Measurements from ENCODE around the gene TMC7.
"Not testable (repeated sequence)": the region's sequence is repeated elsewhere in the genome, so short reads cannot be mapped to it uniquely, and the experiment has no call there.

The TMC7 gene

DNA sequence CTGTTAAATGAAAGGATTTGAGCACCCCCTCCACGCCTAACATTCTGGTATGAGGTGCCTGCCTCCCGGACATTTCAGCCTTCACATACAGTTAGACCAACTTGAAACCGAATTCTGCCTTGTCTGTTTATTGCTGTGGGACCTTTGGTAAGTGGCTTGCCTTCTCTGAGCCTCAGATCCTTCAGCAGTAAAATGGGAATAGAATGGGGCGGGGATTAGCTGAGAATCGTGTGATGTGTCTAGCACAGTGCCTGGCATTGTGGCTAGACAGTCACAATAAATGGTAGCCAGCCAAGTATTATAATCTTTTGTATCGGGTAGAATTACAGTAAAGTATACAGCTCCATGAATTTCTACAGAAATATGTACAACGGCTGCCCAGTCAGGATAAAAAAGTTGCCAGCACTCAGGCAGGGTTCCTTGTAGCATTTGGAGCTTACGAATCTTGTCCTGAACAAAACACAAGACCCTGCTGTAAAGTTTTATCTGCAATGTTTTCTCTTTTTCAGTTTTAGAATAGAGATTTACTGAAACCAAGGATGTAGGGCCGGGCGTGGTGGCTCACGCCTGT is 786 bp downstream of the TMC7 start:
- no peak for DNase-seq

DNA sequence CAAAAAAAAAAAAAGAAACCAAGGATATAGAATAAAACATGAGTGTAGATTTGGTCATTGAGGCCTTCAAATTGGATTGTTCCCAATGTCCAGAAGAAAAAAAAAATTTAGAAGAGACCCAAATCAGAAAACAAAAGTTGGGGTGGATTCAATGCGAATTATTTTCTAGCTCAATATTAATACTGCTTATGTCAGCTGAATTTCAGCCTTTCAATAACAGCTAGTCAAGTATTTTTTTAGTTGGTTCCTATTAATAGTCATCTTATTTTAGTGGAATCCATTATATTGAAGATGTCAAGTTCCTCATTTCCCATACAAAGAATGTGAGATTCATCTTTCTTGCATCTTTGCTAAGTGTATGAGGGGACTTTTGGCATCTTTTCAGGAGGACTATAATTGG is 1.5 kb downstream of the TMC7 start:
- DNase-seq = not testable (repeated sequence)

- not testable (repeated sequence) for DNase-seq
These were observed 8.0 kb downstream of the TMC7 start for GRCh38 chr16:18991731-18992130.

GRCh38 chr16:18993531-18993930 is 9.8 kb downstream of the TMC7 start:
- DNase-seq = not testable (repeated sequence)

- not testable (repeated sequence) for DNase-seq
These were observed 10.4 kb downstream of the TMC7 start for GRCh38 chr16:18994181-18994580.

DNA sequence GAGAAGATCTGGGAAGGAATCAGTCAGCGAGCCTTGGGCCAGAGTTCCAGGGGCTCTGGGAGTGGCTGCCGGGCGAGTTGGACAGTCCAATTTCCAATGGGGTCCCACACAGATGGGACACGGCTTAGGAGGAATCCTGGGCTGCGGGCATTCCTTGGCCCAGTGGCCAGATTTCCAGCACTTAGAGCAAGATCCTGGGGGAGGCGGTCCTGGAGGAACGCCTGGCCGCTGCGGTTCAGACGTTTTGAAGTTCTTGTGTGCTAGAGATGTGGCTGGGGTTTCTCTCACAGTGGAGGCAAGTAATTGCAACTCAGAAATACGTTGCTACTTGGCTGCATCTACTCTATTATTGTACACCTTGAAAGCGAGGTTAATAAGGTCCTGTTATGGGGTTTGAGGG is 11.7 kb downstream of the TMC7 start:
- DNase-seq = not testable (repeated sequence)

GRCh38 chr16:18996536-18996935 is 12.8 kb downstream of the TMC7 start:
- DNase-seq = not testable (repeated sequence)

- DNase-seq = not testable (repeated sequence)
These were observed 13.3 kb downstream of the TMC7 start for GRCh38 chr16:18997001-18997400.

DNA sequence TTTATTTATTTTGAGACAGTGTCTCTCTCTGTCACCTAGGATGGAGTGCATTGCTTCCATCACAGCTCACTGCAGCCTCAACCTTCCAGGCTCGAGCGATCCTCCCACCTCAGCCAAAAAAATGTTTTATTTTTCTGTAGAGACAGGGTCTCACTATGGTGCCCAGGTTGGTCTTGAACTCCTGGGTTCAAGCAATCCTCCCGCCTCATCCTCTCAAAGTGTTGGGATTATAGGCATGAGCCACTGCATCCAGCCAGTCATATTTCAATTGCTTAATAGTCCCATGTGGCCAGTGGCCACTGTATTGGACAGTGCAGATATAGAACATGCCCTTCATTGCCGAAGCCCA is 15.3 kb downstream of the TMC7 start:
- DNase-seq = no peak

- DNase-seq = no peak
These were observed 18.1 kb downstream of the TMC7 start for GRCh38 chr16:19001788-19002187.

DNA sequence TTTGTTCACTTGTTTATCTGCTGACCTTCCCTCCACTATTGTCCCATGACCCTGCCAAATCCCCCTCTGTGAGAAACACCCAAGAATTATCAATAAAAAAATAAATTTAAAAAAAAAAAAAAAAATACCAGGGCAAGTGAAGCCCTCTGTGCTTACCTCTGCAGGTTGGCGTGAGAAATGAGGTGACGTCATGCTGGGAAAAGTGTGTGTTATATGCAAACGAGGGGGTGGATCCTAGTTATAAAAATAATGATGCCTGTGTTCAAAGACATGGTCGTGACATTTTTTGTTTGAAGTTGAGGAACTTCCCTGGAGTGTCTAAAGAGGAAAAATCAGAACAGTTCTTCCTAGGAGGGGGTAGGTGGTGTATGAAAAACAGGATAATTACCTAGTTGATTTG is 20.2 kb downstream of the TMC7 start:
- DNase-seq = no peak

DNA sequence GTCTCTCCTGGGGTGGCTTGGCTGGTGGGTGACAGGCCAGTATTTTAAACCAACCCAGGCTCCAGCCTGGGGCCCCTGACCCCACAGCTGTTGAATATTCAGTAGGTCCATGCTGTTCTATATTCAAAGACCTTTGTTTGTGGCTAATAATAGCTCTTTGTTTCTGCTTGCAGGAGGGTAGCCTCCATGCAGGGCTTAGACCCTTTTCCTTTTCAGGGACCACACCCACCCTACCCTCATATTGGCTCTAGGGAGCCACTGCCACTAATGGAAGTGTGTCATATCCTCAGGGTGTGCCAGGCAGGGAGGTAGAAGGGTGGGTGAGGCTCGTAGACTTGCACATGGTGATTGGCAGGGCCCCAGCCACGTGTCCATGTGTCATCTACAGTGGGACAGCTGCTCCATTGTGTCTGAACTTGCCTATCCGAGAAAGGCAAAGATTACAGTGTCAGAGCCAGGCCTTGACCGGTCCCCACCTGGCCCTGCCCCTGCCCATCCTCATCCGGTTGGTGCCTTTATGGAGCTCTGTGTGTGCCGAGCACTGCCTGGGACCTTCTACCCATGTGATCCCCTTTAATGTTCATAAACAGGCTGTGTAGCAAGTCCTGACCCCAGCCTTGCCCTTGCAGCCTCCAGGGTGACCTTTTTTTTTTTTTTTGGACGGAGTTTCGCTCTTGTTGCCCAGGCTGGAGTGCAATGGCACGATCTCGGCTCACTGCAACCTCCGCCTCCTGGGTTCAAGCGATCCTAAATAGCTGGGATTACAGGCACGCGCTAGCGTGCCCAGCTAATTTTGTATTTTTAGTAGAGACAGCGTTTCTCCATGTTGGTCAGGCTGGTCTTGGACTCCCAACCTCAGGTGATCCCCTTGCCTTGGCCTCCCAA is 22.1 kb downstream of the TMC7 start:
- no peak for DNase-seq

DNA sequence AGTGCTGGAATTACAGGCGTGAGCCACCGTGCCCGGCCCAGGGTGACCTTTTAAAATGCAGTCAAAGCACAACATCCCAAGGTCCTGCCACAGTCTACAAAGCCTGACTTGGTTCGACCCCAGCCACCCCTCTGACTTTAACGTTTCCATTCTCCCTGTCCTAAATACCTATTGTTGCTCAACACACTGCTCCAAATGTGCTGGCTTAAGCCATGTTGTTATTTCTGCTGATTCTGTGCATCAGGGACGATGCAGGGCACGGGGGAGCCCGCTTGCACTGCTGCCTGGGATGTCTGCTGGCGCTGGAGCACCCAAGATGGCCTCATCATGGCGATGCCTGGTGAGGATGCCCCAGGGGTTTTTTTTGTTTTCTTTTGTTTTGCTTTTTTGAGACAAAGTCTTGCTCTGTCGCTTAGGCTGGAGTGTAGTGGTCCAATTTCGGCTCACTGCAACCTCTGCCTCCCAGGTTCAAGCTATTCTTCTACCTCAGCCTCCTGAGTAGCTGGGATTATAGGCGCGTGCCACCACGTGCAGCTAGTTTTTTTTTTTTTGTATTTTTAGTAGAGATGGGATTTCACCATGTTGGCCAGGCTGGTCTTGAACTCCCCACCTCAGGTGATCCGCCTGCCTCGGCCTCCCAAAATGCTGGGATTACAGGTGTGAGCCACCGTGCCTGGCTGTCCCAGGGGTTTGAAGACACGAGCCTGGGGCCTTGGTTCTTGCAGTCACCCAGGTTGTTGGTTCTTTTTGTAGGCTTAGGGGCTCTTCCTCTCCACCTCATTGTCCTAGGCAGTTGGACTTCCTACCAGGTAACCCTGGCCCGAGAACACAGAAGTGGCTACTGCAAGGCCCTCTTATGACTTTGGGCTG is 22.9 kb downstream of the TMC7 start:
- DNase-seq = no peak

GRCh38 chr16:19008245-19009169 is 24.8 kb downstream of the TMC7 start:
- DNase-seq = no peak

- DNase-seq = no peak
These were observed 27.5 kb downstream of the TMC7 start for GRCh38 chr16:19011169-19011731.

DNA sequence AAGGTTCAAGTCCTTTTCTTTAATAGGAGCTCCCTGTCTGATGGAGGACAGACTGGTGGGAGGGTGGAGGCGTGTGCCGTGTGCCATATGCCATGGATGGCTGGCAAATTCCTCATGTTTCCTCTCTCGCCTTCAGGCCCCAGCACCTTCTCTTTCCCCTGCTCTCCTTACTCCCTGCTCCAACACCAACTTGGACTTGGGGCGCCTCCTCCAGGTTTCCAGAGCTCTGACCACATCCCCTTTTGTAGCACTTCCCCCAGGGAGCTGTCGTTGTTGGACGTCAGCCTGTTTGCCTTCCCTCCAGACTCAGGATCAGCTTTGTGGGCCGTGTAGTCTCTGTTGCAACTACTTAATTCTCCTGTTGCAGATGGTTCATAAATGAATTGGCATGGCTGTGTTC is 30.7 kb downstream of the TMC7 start:
- no peak for DNase-seq

- DNase-seq = no peak
These were observed 33.4 kb downstream of the TMC7 start for GRCh38 chr16:19017179-19017578.

GRCh38 chr16:19020689-19021088 is 37.0 kb downstream of the TMC7 start:
- DNase-seq = no peak

- DNase-seq = no peak
These were observed 38.0 kb downstream of the TMC7 start for GRCh38 chr16:19021747-19022146.

GRCh38 chr16:19027416-19027815 is 43.7 kb downstream of the TMC7 start:
- DNase-seq = no peak

DNA sequence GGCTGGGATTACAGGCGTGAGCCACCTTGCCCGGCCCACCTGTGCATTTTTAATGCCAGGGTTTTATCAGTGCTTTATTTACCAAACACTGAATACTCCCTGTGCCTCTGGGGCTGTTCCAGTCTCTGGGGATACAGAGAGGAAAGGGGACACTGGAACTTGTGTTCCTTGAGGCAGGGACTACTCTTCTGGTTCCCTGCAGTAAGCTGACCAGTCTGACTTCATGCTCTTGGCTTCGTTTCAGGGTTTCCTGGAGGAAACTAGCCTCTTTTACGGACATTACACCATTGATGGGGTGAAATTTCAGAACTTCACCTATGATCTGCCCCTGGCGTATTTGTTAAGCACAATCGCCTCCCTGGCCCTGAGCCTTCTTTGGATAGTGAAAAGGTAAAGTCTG is 46.2 kb downstream of the TMC7 start:
- DNase-seq = no peak

GRCh38 chr16:19031738-19032137 is 48.0 kb downstream of the TMC7 start:
- DNase-seq = no peak

Measured in KG1 (cell line).